ENCODE measurements around the gene ATG7.

DNA sequence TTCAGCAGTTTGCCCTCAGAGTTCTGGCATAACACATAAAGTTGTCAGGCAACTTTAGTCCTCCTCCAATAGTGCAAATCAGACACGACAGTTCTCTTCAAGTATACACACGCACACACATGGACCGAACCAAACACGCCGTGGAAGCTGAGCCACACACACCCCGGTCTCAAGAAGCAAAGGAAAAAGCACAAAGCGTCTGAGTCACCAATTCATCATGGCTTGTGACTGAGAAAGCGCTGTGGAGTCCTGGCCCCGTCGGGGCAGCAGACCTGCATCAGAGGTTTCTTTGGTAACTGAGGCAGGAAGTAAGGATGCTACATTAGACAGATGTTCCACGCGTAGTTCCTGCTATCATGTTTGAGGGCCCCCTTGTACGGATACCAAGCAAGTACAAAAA lies 285.8 kb downstream of the ATG7 start:
- TF ChIP-seq, protein P1, sequence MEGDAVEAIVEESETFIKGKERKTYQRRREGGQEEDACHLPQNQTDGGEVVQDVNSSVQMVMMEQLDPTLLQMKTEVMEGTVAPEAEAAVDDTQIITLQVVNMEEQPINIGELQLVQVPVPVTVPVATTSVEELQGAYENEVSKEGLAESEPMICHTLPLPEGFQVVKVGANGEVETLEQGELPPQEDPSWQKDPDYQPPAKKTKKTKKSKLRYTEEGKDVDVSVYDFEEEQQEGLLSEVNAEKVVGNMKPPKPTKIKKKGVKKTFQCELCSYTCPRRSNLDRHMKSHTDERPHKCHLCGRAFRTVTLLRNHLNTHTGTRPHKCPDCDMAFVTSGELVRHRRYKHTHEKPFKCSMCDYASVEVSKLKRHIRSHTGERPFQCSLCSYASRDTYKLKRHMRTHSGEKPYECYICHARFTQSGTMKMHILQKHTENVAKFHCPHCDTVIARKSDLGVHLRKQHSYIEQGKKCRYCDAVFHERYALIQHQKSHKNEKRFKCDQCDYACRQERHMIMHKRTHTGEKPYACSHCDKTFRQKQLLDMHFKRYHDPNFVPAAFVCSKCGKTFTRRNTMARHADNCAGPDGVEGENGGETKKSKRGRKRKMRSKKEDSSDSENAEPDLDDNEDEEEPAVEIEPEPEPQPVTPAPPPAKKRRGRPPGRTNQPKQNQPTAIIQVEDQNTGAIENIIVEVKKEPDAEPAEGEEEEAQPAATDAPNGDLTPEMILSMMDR (optimal IDR thresholded peaks at IDR 0.05 in 1 of 3, IDR thresholded peaks at IDR 0.05 in 1 of 3, conservative IDR thresholded peaks at IDR 0.05 in 1 of 3; ENCODE audit: extremely low read depth in 1 of 3, insufficient read depth in 2 of 3, low read length in 3 of 3), result no peak
- no peak for TF ChIP-seq EZH2 (IDR thresholded peaks at IDR 0.05; ENCODE audit: low read length)

Data from keratinocyte (primary cell).